Keratinocyte (primary cell): ENCODE measurements around the gene WIPF3. TPM values are rescaled to one million over a fixed set of nuclear protein-coding genes. Genes with fewer than 3 reads are reported as not detected.

Experiments
- DNase-seq: peaks from one replicate; pipeline ENCODE4 v3.0.0-alpha.2; 2011; ENCODE audit warnings: low read depth, missing footprints, low spot score
- FAIRE-seq: peaks from 2 replicates; lab custom pipeline; 2011; peaks lifted over from hg19 to GRCh38; lab: Jason Lieb, UNC
- H2AFZ ChIP-seq: 2 replicates; pipeline ENCODE4 v1.6.0; 2012; ENCODE audit warnings: low read length, control low read depth, inconsistent platforms; ENCODE audit not compliant: control insufficient read depth
- H3K27ac ChIP-seq: 2 replicates; pipeline ENCODE4 v1.5.1; 2011; ENCODE audit warnings: low read length; ENCODE audit not compliant: control insufficient read depth, insufficient read depth
- H3K27me3 ChIP-seq: 3 replicates; pipeline ENCODE4 v1.6.0; 2011; ENCODE audit warnings: low read length; ENCODE audit not compliant: control insufficient read depth, insufficient read depth; ENCODE audit errors: extremely low read depth
- H3K36me3 ChIP-seq, 2 experiments: 2 replicates in 1 of 2; 3 replicates in 1 of 2; pipeline ENCODE4 v1.5.1; 2011; ENCODE audit warnings: low read length in 2 of 2, mild to moderate bottlenecking in 1 of 2; ENCODE audit not compliant: control insufficient read depth in 2 of 2, insufficient read depth in 2 of 2; ENCODE audit errors: extremely low read depth in 1 of 2
- H3K4me1 ChIP-seq: 3 replicates; pipeline ENCODE4 v1.5.1; 2011; ENCODE audit warnings: low read length; ENCODE audit not compliant: control insufficient read depth, insufficient read depth; ENCODE audit errors: extremely low read depth
- H3K4me2 ChIP-seq: 3 replicates; pipeline ENCODE4 v1.6.0; 2011; ENCODE audit warnings: low read depth, low read length; ENCODE audit not compliant: control insufficient read depth, insufficient read depth; ENCODE audit errors: extremely low read depth
- H3K4me3 ChIP-seq, 3 experiments: fragments of 200-600 bp in 1 of 3; sonication (generic) in 1 of 3; 2 replicates in 2 of 3; 3 replicates in 1 of 3; pipeline ENCODE4 v1.5.1; 2011 to 2016; ENCODE audit warnings: low read length in 3 of 3, mild to moderate bottlenecking in 3 of 3, control low read depth in 2 of 3, inconsistent platforms in 1 of 3, low read depth in 1 of 3, mixed read lengths in 1 of 3, mixed run types in 1 of 3, moderate library complexity in 1 of 3; ENCODE audit not compliant: control insufficient read depth in 2 of 3, insufficient read depth in 2 of 3; ENCODE audit errors: extremely low read depth in 1 of 3
- H3K79me2 ChIP-seq: 2 replicates; pipeline ENCODE4 v1.6.0; 2012; ENCODE audit warnings: low read length; ENCODE audit not compliant: control insufficient read depth, insufficient read depth
- H3K9ac ChIP-seq: 3 replicates; pipeline ENCODE4 v1.6.0; 2011; ENCODE audit warnings: low read length; ENCODE audit not compliant: control insufficient read depth, insufficient read depth; ENCODE audit errors: extremely low read depth
- H3K9me1 ChIP-seq: 3 replicates; pipeline ENCODE4 v1.6.0; 2011; ENCODE audit warnings: low read length; ENCODE audit not compliant: control insufficient read depth, insufficient read depth; ENCODE audit errors: extremely low read depth
- H3K9me3 ChIP-seq: 2 replicates; pipeline ENCODE4 v1.5.1; 2012; ENCODE audit warnings: low read depth, low read length; ENCODE audit not compliant: control insufficient read depth
- H4K20me1 ChIP-seq: 3 replicates; pipeline ENCODE4 v1.6.0; 2011; ENCODE audit warnings: low read length; ENCODE audit not compliant: control insufficient read depth, insufficient read depth; ENCODE audit errors: extremely low read depth
- EZH2 ChIP-seq: IDR thresholded peaks from one replicate; pipeline ENCODE4 v1.6.1; 2012; ENCODE audit warnings: inconsistent platforms, mild to moderate bottlenecking, low read length, moderate library complexity
- dilution Hi-C: fragments of 300-500 bp; cut with MboI; formaldehyde crosslinking; loops from one replicate; pipeline ENCODE4 v1.7.0; 2020; ENCODE audit warnings: low sequenced_read_pairs; ENCODE audit not compliant: extremely low pct_ligation_motif_present
- polyA minus RNA-seq, 3 experiments: library from RNA; depleted of rRNA, polyadenylated mRNA; stranded (reverse); fragments of >200 nt; gene quantifications; 1 replicate in 1 of 3; 2 replicates in 1 of 3; 3 replicates in 1 of 3; pipeline ENCODE4 v1.2.3, GENCODE V29; 2011
- polyA plus RNA-seq, 5 experiments: library from polyadenylated mRNA; depleted of rRNA in 3 of 5; stranded (reverse) in 3 of 5; stranded (forward) in 1 of 5; unstranded in 1 of 5; fragments of >200 nt; gene quantifications; 1 replicate in 1 of 5; 2 replicates in 3 of 5; 3 replicates in 1 of 5; pipeline versions ENCODE4 v1.2.1 to v1.2.3, GENCODE V29; 2011 to 2012; ENCODE audit warnings: missing spikeins in 2 of 5, low read depth in 1 of 5, low replicate concordance in 1 of 5
- TF ChIP-seq, protein P1 (sequence below), 3 experiments: IDR thresholded peaks in 1 of 3; conservative IDR thresholded peaks in 1 of 3; optimal IDR thresholded peaks in 1 of 3; 2 replicates in 2 of 3; 3 replicates in 1 of 3; pipeline versions ENCODE3 to v1.5.1; 2011; ENCODE audit warnings: low read length in 3 of 3, mild to moderate bottlenecking in 3 of 3, moderate library complexity in 2 of 3, control low read depth in 1 of 3, inconsistent platforms in 1 of 3; ENCODE audit not compliant: insufficient read depth in 2 of 3; ENCODE audit errors: extremely low read depth in 1 of 3

WIPF3 gene, protein sequence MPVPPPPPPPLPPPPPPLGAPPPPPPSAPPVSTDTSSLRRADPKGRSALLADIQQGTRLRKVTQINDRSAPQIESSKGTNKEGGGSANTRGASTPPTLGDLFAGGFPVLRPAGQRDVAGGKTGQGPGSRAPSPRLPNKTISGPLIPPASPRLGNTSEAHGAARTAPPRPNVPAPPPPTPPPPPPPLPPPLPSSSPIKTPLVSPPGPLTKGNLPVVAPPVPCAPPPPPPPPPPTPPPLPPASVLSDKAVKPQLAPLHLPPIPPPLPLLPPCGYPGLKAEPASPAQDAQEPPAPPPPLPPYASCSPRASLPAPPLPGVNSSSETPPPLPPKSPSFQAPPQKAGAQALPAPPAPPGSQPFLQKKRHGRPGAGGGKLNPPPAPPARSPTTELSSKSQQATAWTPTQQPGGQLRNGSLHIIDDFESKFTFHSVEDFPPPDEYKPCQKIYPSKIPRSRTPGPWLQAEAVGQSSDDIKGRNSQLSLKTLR
- polyA plus RNA-seq (0.04 to 0.11 TPM (median 0.04 TPM) in 3 replicates), polyA minus RNA-seq (0.06 to 0.07 TPM in 2 of 3 replicates, not detected in the other)
- polyA plus RNA-seq (2011; ENCODE audit: low read depth), result not detected
- polyA plus RNA-seq (2011; cell fraction: cytosol; rRNA removed), result 0.03 and 0.04 TPM in 2 replicates
- 0.08 TPM in 1 of 2 replicates, not detected in the other for polyA plus RNA-seq (2011; cell fraction: nucleus; rRNA removed)
- polyA plus RNA-seq (2012; ENCODE audit: low replicate concordance), result 0.09 TPM in 1 of 2 replicates, not detected in the other
- not detected for polyA minus RNA-seq (2011; cell fraction: cytosol; rRNA and poly(A)+ RNA removed)
- polyA minus RNA-seq (2011; cell fraction: nucleus; rRNA and poly(A)+ RNA removed), result not detected in 2 replicates

DNA sequence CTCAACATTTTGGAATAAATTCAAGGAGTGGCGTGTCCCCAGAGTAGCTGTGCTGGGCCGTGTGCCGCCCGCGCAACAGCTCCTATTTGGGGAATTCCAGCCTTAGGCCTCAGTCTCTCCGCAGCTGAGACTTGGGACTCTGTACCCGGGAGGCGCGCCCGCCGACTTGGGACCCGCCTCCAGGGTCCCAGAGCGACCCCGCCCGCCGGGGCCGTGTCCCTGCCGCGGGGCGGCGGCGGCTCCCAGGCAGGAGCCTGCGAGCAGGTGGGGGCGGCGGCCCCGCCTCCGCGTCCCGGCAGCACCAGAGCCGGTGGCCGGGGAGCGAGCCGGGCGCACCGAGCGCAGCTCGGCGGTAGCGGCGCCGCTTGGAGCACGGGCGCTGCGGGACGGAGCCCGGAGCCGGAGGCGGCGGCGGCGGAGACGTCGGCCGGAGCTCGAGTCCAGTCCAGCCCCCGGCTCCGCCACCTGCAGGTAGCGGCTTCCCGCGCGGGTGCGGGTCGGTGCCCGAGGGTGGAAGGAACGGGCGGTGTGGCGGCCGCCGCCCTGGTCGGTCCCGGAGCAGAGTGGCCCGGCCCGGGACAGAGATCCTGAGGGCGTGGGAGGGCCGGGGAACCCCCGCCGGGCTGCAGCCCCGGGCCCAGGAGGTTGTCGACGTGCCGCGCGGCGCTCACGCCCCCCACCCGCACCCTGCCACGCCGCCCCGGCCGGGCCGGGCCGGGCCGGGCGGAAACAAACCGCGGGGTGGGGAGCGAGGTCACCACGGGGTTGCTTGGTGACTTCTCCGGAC is at the start of gene WIPF3:
TSS of gene WIPF3 (plus strand) at position 301 of the 787 bp plus-strand sequence. CDS start 28,217 bp downstream, outside the sequence.
- no peaks in the 10 kb centered on the region for H3K9me3 ChIP-seq
- H4K20me1 ChIP-seq, result peaks cover 3% of the 10 kb centered on the region
- TF ChIP-seq, protein P1, sequence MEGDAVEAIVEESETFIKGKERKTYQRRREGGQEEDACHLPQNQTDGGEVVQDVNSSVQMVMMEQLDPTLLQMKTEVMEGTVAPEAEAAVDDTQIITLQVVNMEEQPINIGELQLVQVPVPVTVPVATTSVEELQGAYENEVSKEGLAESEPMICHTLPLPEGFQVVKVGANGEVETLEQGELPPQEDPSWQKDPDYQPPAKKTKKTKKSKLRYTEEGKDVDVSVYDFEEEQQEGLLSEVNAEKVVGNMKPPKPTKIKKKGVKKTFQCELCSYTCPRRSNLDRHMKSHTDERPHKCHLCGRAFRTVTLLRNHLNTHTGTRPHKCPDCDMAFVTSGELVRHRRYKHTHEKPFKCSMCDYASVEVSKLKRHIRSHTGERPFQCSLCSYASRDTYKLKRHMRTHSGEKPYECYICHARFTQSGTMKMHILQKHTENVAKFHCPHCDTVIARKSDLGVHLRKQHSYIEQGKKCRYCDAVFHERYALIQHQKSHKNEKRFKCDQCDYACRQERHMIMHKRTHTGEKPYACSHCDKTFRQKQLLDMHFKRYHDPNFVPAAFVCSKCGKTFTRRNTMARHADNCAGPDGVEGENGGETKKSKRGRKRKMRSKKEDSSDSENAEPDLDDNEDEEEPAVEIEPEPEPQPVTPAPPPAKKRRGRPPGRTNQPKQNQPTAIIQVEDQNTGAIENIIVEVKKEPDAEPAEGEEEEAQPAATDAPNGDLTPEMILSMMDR (optimal IDR thresholded peaks at IDR 0.05 in 1 of 3, IDR thresholded peaks at IDR 0.05 in 1 of 3, conservative IDR thresholded peaks at IDR 0.05 in 1 of 3; ENCODE audit: extremely low read depth in 1 of 3, insufficient read depth in 2 of 3, low read length in 3 of 3), result no peak
- TF ChIP-seq EZH2, result peak; percentile 72
- no peak within 1 kb of the TSS for H2AFZ ChIP-seq
- no peak within 1 kb of the TSS for H3K9ac ChIP-seq
- dilution Hi-C loops, result no loop called here
- no peak for FAIRE-seq
- H3K36me3 ChIP-seq, result no peaks in the 10 kb centered on the region
- H3K79me2 ChIP-seq, result no peaks in the 10 kb centered on the region
- H3K4me1 ChIP-seq, result no peaks in the 10 kb centered on the region
- H3K4me2 ChIP-seq, result peak within 1 kb of the TSS; percentile 56
- H3K27ac ChIP-seq, result no peak within 1 kb of the TSS
- peak within 1 kb of the TSS in 2 of 3 experiments; percentile 10 to 27 for H3K4me3 ChIP-seq
- no peak for DNase-seq
- peaks cover 74% of the 10 kb centered on the region for H3K27me3 ChIP-seq
- H3K9me1 ChIP-seq, result no peaks in the 10 kb centered on the region

DNA sequence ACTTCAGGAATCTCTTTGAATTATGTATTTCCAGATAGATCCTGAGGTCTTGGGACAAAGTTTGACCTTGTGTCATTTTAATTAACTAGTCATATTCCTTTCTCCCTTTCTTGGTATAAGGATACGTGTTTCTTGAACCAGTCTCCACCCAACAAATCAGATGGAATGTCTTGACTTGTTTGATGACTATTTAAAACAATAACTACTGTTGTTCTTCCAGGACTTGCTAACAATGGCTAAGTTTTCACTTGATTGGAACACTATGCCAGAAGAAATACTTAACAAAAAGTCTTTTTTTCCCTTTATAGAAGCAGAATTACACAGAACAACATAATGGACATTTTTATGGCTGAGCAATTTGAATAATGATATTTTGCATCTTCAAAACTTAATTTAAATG is 43.0 kb upstream of the WIPF3 start:
- Histone ChIP-seq H3K4me2 (no peak overlapping the region), H3K79me2 (no peaks in the 10 kb centered on the region), H3K4me3 (no peak overlapping the region), H3K36me3 (no peaks in the 10 kb centered on the region), H3K9ac (no peak overlapping the region), H4K20me1 (no peaks in the 10 kb centered on the region), H3K9me1 (no peaks in the 10 kb centered on the region), H2AFZ (no peak overlapping the region), H3K27ac (no peak overlapping the region), H3K4me1 (no peaks in the 10 kb centered on the region), H3K9me3 (no peaks in the 10 kb centered on the region), H3K27me3 (peaks cover 15% of the 10 kb centered on the region)
- FAIRE-seq (no peak), DNase-seq (no peak)
- TF ChIP-seq EZH2, result no peak
- TF ChIP-seq, protein P1 (optimal IDR thresholded peaks at IDR 0.05 in 1 of 3, IDR thresholded peaks at IDR 0.05 in 1 of 3, conservative IDR thresholded peaks at IDR 0.05 in 1 of 3; ENCODE audit: extremely low read depth in 1 of 3, insufficient read depth in 2 of 3, low read length in 3 of 3), result no peak
- dilution Hi-C loops, result no loop called here
